WTC11 (cell line): ENCODE measurements around the gene SMPD2. TPM values are rescaled to one million over a fixed set of nuclear protein-coding genes. Genes with fewer than 3 reads are reported as not detected.

Experiments
- ATAC-seq: fragments of 200-7000 bp; cut with Tn5 transposase; 2 replicates; pipeline ENCODE4 v1.10.0; 2021; ENCODE audit warnings: mild to moderate bottlenecking, moderate library complexity
- CTCF ChIA-PET: fragments of 300-600 bp; sonication (Branson Sonifier 250); formaldehyde crosslinking; loops from one replicate; lab custom pipeline; 2021; ENCODE audit warnings: antibody characterized with exemption; lab: Charles Lee
- POLR2A ChIA-PET: fragments of 350-600 bp; sonication (Branson Sonifier 250); formaldehyde crosslinking; loops from one replicate; lab custom pipeline; 2021; ENCODE audit warnings: antibody characterized with exemption; lab: Charles Lee
- DNase-seq: peaks from one replicate; pipeline ENCODE4 v3.0.0; 2021; ENCODE audit warnings: low spot score
- H3K27ac Mint-ChIP-seq: 2 replicates; pipeline ENCODE4 v1.8.0; 2021; ENCODE audit warnings: mixed read lengths
- H3K27me3 Mint-ChIP-seq: 2 replicates; pipeline ENCODE4 v1.8.0; 2021; ENCODE audit warnings: low read depth, mild to moderate bottlenecking, moderate library complexity, mixed read lengths
- H3K36me3 Mint-ChIP-seq: 2 replicates; pipeline ENCODE4 v1.8.0; 2021; ENCODE audit warnings: mixed read lengths
- H3K4me1 Mint-ChIP-seq: 2 replicates; pipeline ENCODE4 v1.8.0; 2022; ENCODE audit warnings: mixed read lengths
- H3K4me3 Mint-ChIP-seq: 2 replicates; pipeline ENCODE4 v1.8.0; 2021; ENCODE audit warnings: mild to moderate bottlenecking, moderate library complexity, mixed read lengths
- H3K9me3 Mint-ChIP-seq: 2 replicates; pipeline ENCODE4 v1.8.0; 2021; ENCODE audit warnings: mixed read lengths
- ATF1 ChIP-seq: sonication (generic); formaldehyde crosslinking; IDR thresholded peaks from 2 replicates; pipeline ENCODE4 v1.8.1; 2023; ENCODE audit warnings: mild to moderate bottlenecking, moderate library complexity, missing genetic modification reagents
- ESRRA ChIP-seq: sonication (generic); formaldehyde crosslinking; IDR thresholded peaks from 2 replicates; pipeline ENCODE4 v1.8.1; 2022; ENCODE audit warnings: mild to moderate bottlenecking, missing genetic modification reagents, borderline replicate concordance
- FOXJ3 ChIP-seq: sonication (generic); formaldehyde crosslinking; IDR thresholded peaks from 2 replicates; pipeline ENCODE4 v1.9.0; 2021; ENCODE audit warnings: missing genetic modification reagents, mild to moderate bottlenecking, borderline replicate concordance
- GABPB1 ChIP-seq: sonication (generic); formaldehyde crosslinking; IDR thresholded peaks from 2 replicates; pipeline ENCODE4 v1.8.1; 2023; ENCODE audit warnings: mild to moderate bottlenecking, missing genetic modification reagents
- GTF2I ChIP-seq: fragments of 250-450 bp; sonication (Bioruptor Pico); conservative IDR thresholded peaks from 2 replicates; pipeline ENCODE4 v1.4.0; 2021; ENCODE audit warnings: mild to moderate bottlenecking
- KAT7 ChIP-seq: sonication (generic); formaldehyde crosslinking; IDR thresholded peaks from 2 replicates; pipeline ENCODE4 v1.8.1; 2023; ENCODE audit warnings: missing genetic modification reagents, mild to moderate bottlenecking, borderline replicate concordance
- OVOL2 ChIP-seq: fragments of 250-450 bp; sonication (Bioruptor Pico); IDR thresholded peaks from 2 replicates; pipeline ENCODE4 v1.9.0; 2021; ENCODE audit warnings: mild to moderate bottlenecking, borderline replicate concordance
- RORB ChIP-seq: fragments of 250-450 bp; sonication (Bioruptor Pico); IDR thresholded peaks from 2 replicates; pipeline ENCODE4 v1.9.0; 2021; ENCODE audit warnings: mild to moderate bottlenecking
- TP53 ChIP-seq: sonication (generic); formaldehyde crosslinking; IDR thresholded peaks from 2 replicates; pipeline ENCODE4 v1.8.1; 2023; ENCODE audit warnings: mild to moderate bottlenecking, missing genetic modification reagents
- ZNF232 ChIP-seq: sonication (generic); formaldehyde crosslinking; IDR thresholded peaks from 2 replicates; pipeline ENCODE4 v1.8.0; 2022; ENCODE audit warnings: mild to moderate bottlenecking, missing genetic modification reagents
- ZNF416 ChIP-seq: fragments of 250-450 bp; sonication (Bioruptor Pico); IDR thresholded peaks from 2 replicates; pipeline ENCODE4 v1.9.0; 2021; ENCODE audit warnings: mild to moderate bottlenecking, inconsistent platforms
- total RNA-seq: library from RNA; stranded (reverse); gene quantifications from 3 replicates; pipeline ENCODE4 v1.2.3, GENCODE V29; 2021
- TF ChIP-seq, protein P1 (sequence below): sonication (generic); formaldehyde crosslinking; IDR thresholded peaks from 2 replicates; pipeline ENCODE4 v1.8.1; 2023; ENCODE audit warnings: mild to moderate bottlenecking, missing genetic modification reagents
- TF ChIP-seq, protein P2 (sequence below): sonication (generic); formaldehyde crosslinking; conservative IDR thresholded peaks from 2 replicates; pipeline ENCODE4 v1.8.1; 2023; ENCODE audit warnings: mild to moderate bottlenecking, low read depth, missing genetic modification reagents, moderate library complexity
- TF ChIP-seq, protein P3 (sequence below): sonication (generic); formaldehyde crosslinking; IDR thresholded peaks from 2 replicates; pipeline ENCODE4 v1.8.0; 2022; ENCODE audit warnings: mild to moderate bottlenecking, missing genetic modification reagents
- TF ChIP-seq, protein P4 (sequence below): sonication (generic); formaldehyde crosslinking; IDR thresholded peaks from 2 replicates; pipeline ENCODE4 v1.8.1; 2022; ENCODE audit warnings: missing genetic modification reagents, borderline replicate concordance
- TF ChIP-seq, protein P5 (sequence below): fragments of 250-450 bp; sonication (Bioruptor Pico); conservative IDR thresholded peaks from 2 replicates; pipeline ENCODE4 v1.9.0; 2021; ENCODE audit warnings: mild to moderate bottlenecking
- TF ChIP-seq, protein P6 (sequence below): sonication (generic); formaldehyde crosslinking; IDR thresholded peaks from 2 replicates; pipeline ENCODE4 v1.8.1; 2022; ENCODE audit warnings: mild to moderate bottlenecking, missing genetic modification reagents, moderate library complexity, borderline replicate concordance
- TF ChIP-seq, protein P7 (sequence below): sonication (generic); formaldehyde crosslinking; IDR thresholded peaks from 2 replicates; pipeline ENCODE4 v1.8.0; 2022; ENCODE audit warnings: mild to moderate bottlenecking, missing genetic modification reagents

Gene SMPD2
- total RNA-seq, 1 experiment from 2014 or later: 13.1 TPM

DNA sequence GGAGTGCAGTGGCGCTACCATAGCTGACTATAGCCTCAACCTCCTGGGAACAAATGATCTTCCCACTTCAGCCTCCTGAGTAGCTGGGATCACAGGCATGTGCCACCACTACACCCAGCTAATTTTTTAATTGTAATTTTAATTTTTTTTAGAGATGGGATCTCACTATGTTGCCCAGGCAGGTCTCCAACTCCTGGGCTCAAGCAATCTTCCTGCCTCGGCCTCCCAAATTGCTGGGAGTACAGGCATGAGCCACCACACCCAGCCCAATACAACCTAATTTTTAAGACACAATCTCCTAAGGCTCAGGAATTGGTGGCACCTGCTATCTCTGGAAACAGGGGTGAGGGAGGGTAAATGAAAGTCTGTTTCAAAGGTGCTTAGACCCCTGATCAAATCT lies 36.7 kb downstream of the SMPD2 start:
- ChIA-PET POLR2A (no interaction called here), CTCF (no interaction called here)
- TF ChIP-seq TP53 (CRISPR knock-in tag) (no peak), GTF2I (CRISPR knock-in tag) (no peak), ESRRA (CRISPR knock-in tag) (no peak), OVOL2 (no peak), KAT7 (CRISPR knock-in tag) (no peak), FOXJ3 (CRISPR knock-in tag) (no peak), GABPB1 (CRISPR knock-in tag) (no peak), ZNF416 (CRISPR knock-in tag) (no peak), RORB (CRISPR knock-in tag) (no peak), ZNF232 (CRISPR knock-in tag) (no peak), ATF1 (CRISPR knock-in tag) (no peak)
- TF ChIP-seq, protein P1, sequence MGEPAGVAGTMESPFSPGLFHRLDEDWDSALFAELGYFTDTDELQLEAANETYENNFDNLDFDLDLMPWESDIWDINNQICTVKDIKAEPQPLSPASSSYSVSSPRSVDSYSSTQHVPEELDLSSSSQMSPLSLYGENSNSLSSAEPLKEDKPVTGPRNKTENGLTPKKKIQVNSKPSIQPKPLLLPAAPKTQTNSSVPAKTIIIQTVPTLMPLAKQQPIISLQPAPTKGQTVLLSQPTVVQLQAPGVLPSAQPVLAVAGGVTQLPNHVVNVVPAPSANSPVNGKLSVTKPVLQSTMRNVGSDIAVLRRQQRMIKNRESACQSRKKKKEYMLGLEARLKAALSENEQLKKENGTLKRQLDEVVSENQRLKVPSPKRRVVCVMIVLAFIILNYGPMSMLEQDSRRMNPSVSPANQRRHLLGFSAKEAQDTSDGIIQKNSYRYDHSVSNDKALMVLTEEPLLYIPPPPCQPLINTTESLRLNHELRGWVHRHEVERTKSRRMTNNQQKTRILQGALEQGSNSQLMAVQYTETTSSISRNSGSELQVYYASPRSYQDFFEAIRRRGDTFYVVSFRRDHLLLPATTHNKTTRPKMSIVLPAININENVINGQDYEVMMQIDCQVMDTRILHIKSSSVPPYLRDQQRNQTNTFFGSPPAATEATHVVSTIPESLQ (CRISPR knock-in tag): no peak
- TF ChIP-seq, protein P2, sequence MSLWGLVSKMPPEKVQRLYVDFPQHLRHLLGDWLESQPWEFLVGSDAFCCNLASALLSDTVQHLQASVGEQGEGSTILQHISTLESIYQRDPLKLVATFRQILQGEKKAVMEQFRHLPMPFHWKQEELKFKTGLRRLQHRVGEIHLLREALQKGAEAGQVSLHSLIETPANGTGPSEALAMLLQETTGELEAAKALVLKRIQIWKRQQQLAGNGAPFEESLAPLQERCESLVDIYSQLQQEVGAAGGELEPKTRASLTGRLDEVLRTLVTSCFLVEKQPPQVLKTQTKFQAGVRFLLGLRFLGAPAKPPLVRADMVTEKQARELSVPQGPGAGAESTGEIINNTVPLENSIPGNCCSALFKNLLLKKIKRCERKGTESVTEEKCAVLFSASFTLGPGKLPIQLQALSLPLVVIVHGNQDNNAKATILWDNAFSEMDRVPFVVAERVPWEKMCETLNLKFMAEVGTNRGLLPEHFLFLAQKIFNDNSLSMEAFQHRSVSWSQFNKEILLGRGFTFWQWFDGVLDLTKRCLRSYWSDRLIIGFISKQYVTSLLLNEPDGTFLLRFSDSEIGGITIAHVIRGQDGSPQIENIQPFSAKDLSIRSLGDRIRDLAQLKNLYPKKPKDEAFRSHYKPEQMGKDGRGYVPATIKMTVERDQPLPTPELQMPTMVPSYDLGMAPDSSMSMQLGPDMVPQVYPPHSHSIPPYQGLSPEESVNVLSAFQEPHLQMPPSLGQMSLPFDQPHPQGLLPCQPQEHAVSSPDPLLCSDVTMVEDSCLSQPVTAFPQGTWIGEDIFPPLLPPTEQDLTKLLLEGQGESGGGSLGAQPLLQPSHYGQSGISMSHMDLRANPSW (CRISPR knock-in tag): no peak
- TF ChIP-seq, protein P3, sequence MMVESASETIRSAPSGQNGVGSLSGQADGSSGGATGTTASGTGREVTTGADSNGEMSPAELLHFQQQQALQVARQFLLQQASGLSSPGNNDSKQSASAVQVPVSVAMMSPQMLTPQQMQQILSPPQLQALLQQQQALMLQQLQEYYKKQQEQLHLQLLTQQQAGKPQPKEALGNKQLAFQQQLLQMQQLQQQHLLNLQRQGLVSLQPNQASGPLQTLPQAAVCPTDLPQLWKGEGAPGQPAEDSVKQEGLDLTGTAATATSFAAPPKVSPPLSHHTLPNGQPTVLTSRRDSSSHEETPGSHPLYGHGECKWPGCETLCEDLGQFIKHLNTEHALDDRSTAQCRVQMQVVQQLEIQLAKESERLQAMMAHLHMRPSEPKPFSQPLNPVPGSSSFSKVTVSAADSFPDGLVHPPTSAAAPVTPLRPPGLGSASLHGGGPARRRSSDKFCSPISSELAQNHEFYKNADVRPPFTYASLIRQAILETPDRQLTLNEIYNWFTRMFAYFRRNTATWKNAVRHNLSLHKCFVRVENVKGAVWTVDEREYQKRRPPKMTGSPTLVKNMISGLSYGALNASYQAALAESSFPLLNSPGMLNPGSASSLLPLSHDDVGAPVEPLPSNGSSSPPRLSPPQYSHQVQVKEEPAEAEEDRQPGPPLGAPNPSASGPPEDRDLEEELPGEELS (CRISPR knock-in tag): no peak
- TF ChIP-seq, protein P4, sequence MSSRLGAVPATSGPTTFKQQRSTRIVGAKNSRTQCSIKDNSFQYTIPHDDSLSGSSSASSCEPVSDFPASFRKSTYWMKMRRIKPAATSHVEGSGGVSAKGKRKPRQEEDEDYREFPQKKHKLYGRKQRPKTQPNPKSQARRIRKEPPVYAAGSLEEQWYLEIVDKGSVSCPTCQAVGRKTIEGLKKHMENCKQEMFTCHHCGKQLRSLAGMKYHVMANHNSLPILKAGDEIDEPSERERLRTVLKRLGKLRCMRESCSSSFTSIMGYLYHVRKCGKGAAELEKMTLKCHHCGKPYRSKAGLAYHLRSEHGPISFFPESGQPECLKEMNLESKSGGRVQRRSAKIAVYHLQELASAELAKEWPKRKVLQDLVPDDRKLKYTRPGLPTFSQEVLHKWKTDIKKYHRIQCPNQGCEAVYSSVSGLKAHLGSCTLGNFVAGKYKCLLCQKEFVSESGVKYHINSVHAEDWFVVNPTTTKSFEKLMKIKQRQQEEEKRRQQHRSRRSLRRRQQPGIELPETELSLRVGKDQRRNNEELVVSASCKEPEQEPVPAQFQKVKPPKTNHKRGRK (CRISPR knock-in tag): no peak
- TF ChIP-seq, protein P5, sequence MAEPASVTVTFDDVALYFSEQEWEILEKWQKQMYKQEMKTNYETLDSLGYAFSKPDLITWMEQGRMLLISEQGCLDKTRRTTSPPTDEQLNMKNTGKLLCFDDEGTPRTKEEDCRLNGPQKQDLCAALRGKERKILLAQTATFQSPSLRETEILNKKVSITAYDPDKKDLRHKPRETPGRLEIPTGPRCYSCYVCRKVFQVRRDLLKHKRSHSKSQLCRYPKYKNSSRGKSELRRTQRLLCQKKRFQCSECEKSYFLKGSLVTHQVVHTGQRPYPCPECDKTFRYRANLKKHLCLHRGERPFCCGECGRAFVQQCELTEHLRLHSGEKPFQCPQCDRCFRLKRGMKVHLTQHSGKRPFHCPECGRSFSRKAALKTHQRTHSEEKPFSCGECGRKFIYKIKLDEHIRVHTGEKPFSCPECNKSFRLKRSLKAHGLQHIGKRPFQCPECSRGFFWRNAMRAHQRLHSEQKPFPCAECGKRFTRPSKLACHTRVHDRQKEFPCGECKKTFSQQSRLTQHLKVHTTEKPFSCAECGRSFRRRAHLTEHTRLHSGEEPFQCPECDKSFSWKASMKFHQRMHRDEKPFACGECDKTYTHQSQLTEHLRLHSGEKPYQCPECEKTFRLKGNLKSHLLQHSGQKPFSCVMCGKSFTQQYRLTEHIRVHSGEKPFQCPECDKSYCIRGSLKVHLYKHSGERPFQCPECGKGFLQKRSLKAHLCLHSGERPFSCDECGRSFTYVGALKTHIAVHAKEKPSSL (CRISPR knock-in tag): no peak
- TF ChIP-seq, protein P6, sequence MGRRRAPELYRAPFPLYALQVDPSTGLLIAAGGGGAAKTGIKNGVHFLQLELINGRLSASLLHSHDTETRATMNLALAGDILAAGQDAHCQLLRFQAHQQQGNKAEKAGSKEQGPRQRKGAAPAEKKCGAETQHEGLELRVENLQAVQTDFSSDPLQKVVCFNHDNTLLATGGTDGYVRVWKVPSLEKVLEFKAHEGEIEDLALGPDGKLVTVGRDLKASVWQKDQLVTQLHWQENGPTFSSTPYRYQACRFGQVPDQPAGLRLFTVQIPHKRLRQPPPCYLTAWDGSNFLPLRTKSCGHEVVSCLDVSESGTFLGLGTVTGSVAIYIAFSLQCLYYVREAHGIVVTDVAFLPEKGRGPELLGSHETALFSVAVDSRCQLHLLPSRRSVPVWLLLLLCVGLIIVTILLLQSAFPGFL (CRISPR knock-in tag): no peak
- TF ChIP-seq, protein P7, sequence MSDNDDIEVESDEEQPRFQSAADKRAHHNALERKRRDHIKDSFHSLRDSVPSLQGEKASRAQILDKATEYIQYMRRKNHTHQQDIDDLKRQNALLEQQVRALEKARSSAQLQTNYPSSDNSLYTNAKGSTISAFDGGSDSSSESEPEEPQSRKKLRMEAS (CRISPR knock-in tag): no peak
- H3K36me3 Mint-ChIP-seq: peaks cover 80% of the 10 kb centered on the region
- no peak overlapping the region for H3K4me3 Mint-ChIP-seq
- no peaks in the 10 kb centered on the region for H3K9me3 Mint-ChIP-seq
- no peak for ATAC-seq
- H3K27ac Mint-ChIP-seq: no peak overlapping the region
- H3K27me3 Mint-ChIP-seq: no peaks in the 10 kb centered on the region
- no peak for DNase-seq
- H3K4me1 Mint-ChIP-seq: peaks cover 42% of the 10 kb centered on the region
